ENCODE measurements around the gene WDR45.

Gene WDR45

GRCh38 chrX:49063715-49064114, 16.0 kb downstream of the WDR45 start:
- H3K27ac ChIP-seq (ENCODE audit: low read length): no peak overlapping the region
- no peak overlapping the region for H3K4me3 ChIP-seq (ENCODE audit: low read length in 2 of 2)
- H3K9me3 ChIP-seq (ENCODE audit: control insufficient read depth in 2 of 2, low read length in 2 of 2): no peaks in the 10 kb centered on the region
- H3K9ac ChIP-seq (ENCODE audit: low read length in 2 of 2): no peak overlapping the region
- H3K27me3 ChIP-seq (ENCODE audit: control insufficient read depth in 1 of 2, insufficient read depth in 2 of 2, low read length in 2 of 2): peaks cover 0 to 4% of the 10 kb centered on the region in 2 donors
- H3K36me3 ChIP-seq (ENCODE audit: control insufficient read depth in 2 of 2, insufficient read depth in 2 of 2, low read length in 2 of 2): no peaks in the 10 kb centered on the region
- no peaks in the 10 kb centered on the region for H3K4me1 ChIP-seq (ENCODE audit: control insufficient read depth, insufficient read depth, low read length)

GRCh38 chrX:49061916-49062315, 17.8 kb downstream of the WDR45 start:
- peaks cover 0 to 7% of the 10 kb centered on the region in 2 donors for H3K27me3 ChIP-seq (ENCODE audit: control insufficient read depth in 1 of 2, insufficient read depth in 2 of 2, low read length in 2 of 2)
- H3K36me3 ChIP-seq (ENCODE audit: control insufficient read depth in 2 of 2, insufficient read depth in 2 of 2, low read length in 2 of 2): no peaks in the 10 kb centered on the region
- no peaks in the 10 kb centered on the region for H3K4me1 ChIP-seq (ENCODE audit: control insufficient read depth, insufficient read depth, low read length)
- H3K9me3 ChIP-seq (ENCODE audit: control insufficient read depth in 2 of 2, low read length in 2 of 2): no peaks in the 10 kb centered on the region
- no peak overlapping the region for H3K4me3 ChIP-seq (ENCODE audit: low read length in 2 of 2)
- no peak overlapping the region for H3K27ac ChIP-seq (ENCODE audit: low read length)
- no peak overlapping the region for H3K9ac ChIP-seq (ENCODE audit: low read length in 2 of 2)

- H3K27ac ChIP-seq (ENCODE audit: low read length): no peak overlapping the region
- H3K4me1 ChIP-seq (ENCODE audit: control insufficient read depth, insufficient read depth, low read length): no peaks in the 10 kb centered on the region
- no peaks in the 10 kb centered on the region for H3K36me3 ChIP-seq (ENCODE audit: control insufficient read depth in 2 of 2, insufficient read depth in 2 of 2, low read length in 2 of 2)
- H3K27me3 ChIP-seq (ENCODE audit: control insufficient read depth in 1 of 2, insufficient read depth in 2 of 2, low read length in 2 of 2): peaks cover 0 to 8% of the 10 kb centered on the region in 2 donors
- no peak overlapping the region for H3K9ac ChIP-seq (ENCODE audit: low read length in 2 of 2)
- no peak overlapping the region for H3K4me3 ChIP-seq (ENCODE audit: low read length in 2 of 2)
- H3K9me3 ChIP-seq (ENCODE audit: control insufficient read depth in 2 of 2, low read length in 2 of 2): no peaks in the 10 kb centered on the region
These were observed 18.2 kb downstream of the WDR45 start for GRCh38 chrX:49061490-49061889.

GRCh38 chrX:49060914-49061313, 18.8 kb downstream of the WDR45 start:
- Histone ChIP-seq H3K27ac (ENCODE audit: low read length) (no peak overlapping the region), H3K27me3 (ENCODE audit: control insufficient read depth in 1 of 2, insufficient read depth in 2 of 2, low read length in 2 of 2) (peaks cover 0 to 8% of the 10 kb centered on the region in 2 donors), H3K9ac (ENCODE audit: low read length in 2 of 2) (no peak overlapping the region), H3K36me3 (ENCODE audit: control insufficient read depth in 2 of 2, insufficient read depth in 2 of 2, low read length in 2 of 2) (no peaks in the 10 kb centered on the region), H3K9me3 (ENCODE audit: control insufficient read depth in 2 of 2, low read length in 2 of 2) (no peaks in the 10 kb centered on the region), H3K4me3 (ENCODE audit: low read length in 2 of 2) (no peak overlapping the region), H3K4me1 (ENCODE audit: control insufficient read depth, insufficient read depth, low read length) (no peaks in the 10 kb centered on the region)

DNA sequence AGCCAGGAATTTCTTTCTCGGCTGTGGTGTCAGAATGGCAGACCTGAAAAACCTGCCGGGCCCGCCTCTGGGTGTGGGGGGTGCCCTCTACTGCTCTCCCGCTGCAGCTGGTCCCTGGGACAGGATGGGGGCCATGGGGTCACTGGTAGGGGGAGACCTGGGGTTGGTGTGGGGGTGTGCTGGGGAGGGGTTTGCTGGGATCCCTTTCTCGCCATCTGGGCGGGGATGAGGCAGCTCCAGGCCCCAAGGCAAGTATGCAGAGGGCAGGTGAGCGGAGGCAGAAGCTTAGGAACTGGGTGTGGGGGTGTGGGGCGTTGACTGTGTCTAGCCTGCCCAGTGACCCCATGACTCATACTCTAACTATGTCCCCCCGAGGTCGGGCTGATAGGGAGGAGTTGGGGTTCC, 20.0 kb downstream of the WDR45 start:
- Histone ChIP-seq H3K9ac (ENCODE audit: low read length in 2 of 2) (no peak overlapping the region), H3K27me3 (ENCODE audit: control insufficient read depth in 1 of 2, insufficient read depth in 2 of 2, low read length in 2 of 2) (peaks cover 0 to 8% of the 10 kb centered on the region in 2 donors), H3K36me3 (ENCODE audit: control insufficient read depth in 2 of 2, insufficient read depth in 2 of 2, low read length in 2 of 2) (no peaks in the 10 kb centered on the region), H3K4me1 (ENCODE audit: control insufficient read depth, insufficient read depth, low read length) (peaks cover 5% of the 10 kb centered on the region), H3K4me3 (ENCODE audit: low read length in 2 of 2) (no peak overlapping the region), H3K27ac (ENCODE audit: low read length) (no peak overlapping the region), H3K9me3 (ENCODE audit: control insufficient read depth in 2 of 2, low read length in 2 of 2) (no peaks in the 10 kb centered on the region)

DNA sequence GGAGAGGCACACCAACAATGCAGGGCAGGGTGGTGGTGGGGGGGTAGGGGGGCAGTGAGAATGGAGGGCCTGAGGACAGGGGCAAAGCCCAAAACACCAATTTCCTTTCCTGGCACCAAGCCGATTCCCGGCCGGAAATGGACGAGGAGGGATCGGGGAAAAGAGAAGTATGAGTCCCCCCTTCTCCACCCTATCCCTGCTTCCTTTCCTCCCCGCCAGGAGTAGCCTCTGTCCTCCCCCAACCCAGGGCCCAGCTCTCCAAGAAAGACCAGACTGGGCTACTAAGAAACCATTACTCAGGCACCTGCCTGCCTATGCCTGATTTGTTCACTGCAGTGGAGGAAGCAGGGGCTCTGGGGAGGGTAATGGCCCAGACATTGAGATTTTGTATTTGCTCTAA, 20.5 kb downstream of the WDR45 start:
- H3K36me3 ChIP-seq (ENCODE audit: control insufficient read depth in 2 of 2, insufficient read depth in 2 of 2, low read length in 2 of 2): no peaks in the 10 kb centered on the region
- no peak overlapping the region for H3K9ac ChIP-seq (ENCODE audit: low read length in 2 of 2)
- no peaks in the 10 kb centered on the region for H3K9me3 ChIP-seq (ENCODE audit: control insufficient read depth in 2 of 2, low read length in 2 of 2)
- peaks cover 0 to 8% of the 10 kb centered on the region in 2 donors for H3K27me3 ChIP-seq (ENCODE audit: control insufficient read depth in 1 of 2, insufficient read depth in 2 of 2, low read length in 2 of 2)
- no peak overlapping the region for H3K27ac ChIP-seq (ENCODE audit: low read length)
- peaks cover 9% of the 10 kb centered on the region for H3K4me1 ChIP-seq (ENCODE audit: control insufficient read depth, insufficient read depth, low read length)
- H3K4me3 ChIP-seq (ENCODE audit: low read length in 2 of 2): no peak overlapping the region

- Histone ChIP-seq H3K27me3 (ENCODE audit: control insufficient read depth in 1 of 2, insufficient read depth in 2 of 2, low read length in 2 of 2) (peaks cover 0 to 8% of the 10 kb centered on the region in 2 donors), H3K4me3 (ENCODE audit: low read length in 2 of 2) (no peak within 1 kb of the TSS), H3K9ac (ENCODE audit: low read length in 2 of 2) (no peak within 1 kb of the TSS), H3K36me3 (ENCODE audit: control insufficient read depth in 2 of 2, insufficient read depth in 2 of 2, low read length in 2 of 2) (no peaks in the 10 kb centered on the region), H3K9me3 (ENCODE audit: control insufficient read depth in 2 of 2, low read length in 2 of 2) (no peaks in the 10 kb centered on the region), H3K27ac (ENCODE audit: low read length) (no peak within 1 kb of the TSS), H3K4me1 (ENCODE audit: control insufficient read depth, insufficient read depth, low read length) (peaks cover 11% of the 10 kb centered on the region)
These were observed 20.9 kb downstream of the WDR45 start, which contains the start of gene CCDC120 for GRCh38 chrX:49058794-49059193. Gene CCDC120 (plus strand): TSS chrX:49058999. CDS start chrX:49062042, 3,043 bp downstream.

DNA sequence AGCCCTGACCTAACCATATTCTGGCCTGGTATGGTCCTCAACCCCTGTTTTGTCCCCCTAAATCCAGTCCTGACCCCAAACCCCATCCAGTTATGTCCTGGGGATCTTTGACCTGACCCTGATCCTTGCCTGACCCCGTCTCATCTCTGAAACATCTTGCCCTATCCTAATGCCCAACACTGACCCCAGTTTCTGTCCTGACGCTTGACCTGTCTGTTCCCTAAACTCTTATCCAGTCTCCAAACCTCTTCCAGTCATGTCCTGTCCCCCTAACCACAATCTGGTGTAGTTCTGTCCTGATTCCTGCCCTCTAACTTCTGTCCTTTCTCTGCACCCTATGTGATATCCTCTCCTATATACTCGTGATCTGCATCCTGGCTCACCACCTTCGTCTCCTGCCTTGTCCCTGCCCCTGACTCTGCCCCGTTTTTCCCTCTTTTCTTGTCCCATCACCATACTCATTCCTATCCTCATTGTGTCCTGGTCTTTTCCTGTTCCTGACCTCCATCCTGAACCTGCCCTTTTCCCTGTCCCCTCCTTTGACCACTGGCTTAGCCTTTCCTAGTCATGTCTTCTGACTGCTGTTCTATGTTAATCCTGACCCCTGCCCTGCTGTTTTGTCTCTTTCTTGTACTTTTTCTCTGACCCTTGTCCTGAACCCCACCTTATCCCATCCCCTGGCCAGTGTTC, 25.5 kb downstream of the WDR45 start:
- H3K4me3 ChIP-seq (ENCODE audit: low read length in 2 of 2): peak overlapping the region; percentile 59 to 66
- no peaks in the 10 kb centered on the region for H3K36me3 ChIP-seq (ENCODE audit: control insufficient read depth in 2 of 2, insufficient read depth in 2 of 2, low read length in 2 of 2)
- H3K27me3 ChIP-seq (ENCODE audit: control insufficient read depth in 1 of 2, insufficient read depth in 2 of 2, low read length in 2 of 2): peaks cover 0 to 4% of the 10 kb centered on the region in 2 donors
- peak overlapping the region; percentile 71 for H3K27ac ChIP-seq (ENCODE audit: low read length)
- H3K9me3 ChIP-seq (ENCODE audit: control insufficient read depth in 2 of 2, low read length in 2 of 2): no peaks in the 10 kb centered on the region
- H3K4me1 ChIP-seq (ENCODE audit: control insufficient read depth, insufficient read depth, low read length): peaks cover 11% of the 10 kb centered on the region
- H3K9ac ChIP-seq (ENCODE audit: low read length in 2 of 2): peak overlapping the region; percentile 47 to 66

DNA sequence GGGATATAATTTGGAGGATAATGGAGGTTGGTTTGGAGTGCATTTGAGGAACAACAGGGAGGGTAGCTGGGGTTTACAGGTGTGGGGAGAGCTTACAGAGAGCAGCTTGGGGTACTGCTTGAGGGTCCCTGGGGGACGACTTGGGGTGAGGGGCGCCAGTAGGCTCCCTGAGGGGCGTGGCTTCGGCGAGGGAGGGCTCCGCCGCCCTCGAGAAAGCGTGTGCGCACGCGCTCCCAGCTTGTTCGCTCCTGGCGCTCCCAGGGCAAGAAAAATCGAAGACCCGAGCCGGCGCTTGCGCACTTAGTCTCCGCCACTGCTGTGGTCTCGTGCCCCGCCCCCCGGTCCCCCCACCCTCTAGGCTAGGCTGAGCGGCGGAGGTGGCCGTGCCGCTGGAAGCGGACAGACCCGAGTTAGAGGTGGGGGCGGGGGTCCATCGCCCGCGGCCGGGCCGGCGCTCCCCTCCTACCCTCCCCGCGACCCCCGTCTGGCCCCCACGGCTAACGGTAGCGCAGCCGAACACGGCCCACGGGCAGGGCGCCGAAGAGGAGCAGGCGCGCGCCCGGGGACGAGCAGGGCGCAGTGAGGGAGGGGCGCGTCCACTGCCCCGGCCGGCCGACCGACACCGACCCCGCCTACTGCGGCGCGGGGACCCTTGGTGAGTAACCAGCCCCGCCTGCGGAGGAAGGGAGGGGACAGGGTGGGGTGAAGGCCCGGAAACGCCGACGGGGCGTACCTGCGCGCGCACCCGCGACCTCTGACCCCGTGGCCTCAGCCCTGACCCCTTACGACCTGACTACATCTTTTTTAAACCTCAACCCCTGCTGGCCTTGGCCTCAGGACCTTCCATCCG, 26.2 kb downstream of the WDR45 start:
- H3K9ac ChIP-seq (ENCODE audit: low read length in 2 of 2): peak overlapping the region; percentile 47 to 66
- peaks cover 11% of the 10 kb centered on the region for H3K4me1 ChIP-seq (ENCODE audit: control insufficient read depth, insufficient read depth, low read length)
- H3K27me3 ChIP-seq (ENCODE audit: control insufficient read depth in 1 of 2, insufficient read depth in 2 of 2, low read length in 2 of 2): peaks cover 0 to 4% of the 10 kb centered on the region in 2 donors
- H3K27ac ChIP-seq (ENCODE audit: low read length): peak overlapping the region; percentile 71
- H3K36me3 ChIP-seq (ENCODE audit: control insufficient read depth in 2 of 2, insufficient read depth in 2 of 2, low read length in 2 of 2): no peaks in the 10 kb centered on the region
- H3K9me3 ChIP-seq (ENCODE audit: control insufficient read depth in 2 of 2, low read length in 2 of 2): no peaks in the 10 kb centered on the region
- H3K4me3 ChIP-seq (ENCODE audit: low read length in 2 of 2): peak overlapping the region; percentile 59 to 66

DNA sequence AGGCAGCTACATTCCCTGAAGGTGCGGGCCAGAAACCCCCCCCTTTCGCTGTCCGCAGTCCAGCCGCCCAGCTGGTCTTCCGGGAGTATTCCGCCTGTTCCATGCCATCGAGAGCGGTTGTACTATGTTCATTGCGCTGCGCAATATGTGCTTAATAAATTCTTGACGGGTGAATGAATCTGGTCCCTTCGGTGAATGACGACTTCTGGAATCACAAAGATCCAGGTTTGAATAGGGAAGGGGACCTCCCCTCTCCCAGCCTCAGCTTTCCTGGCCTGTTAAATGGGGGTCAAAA, 35.8 kb downstream of the WDR45 start:
- Histone ChIP-seq H3K27ac (ENCODE audit: low read length) (peak overlapping the region; percentile 62), H3K4me3 (ENCODE audit: low read length in 2 of 2) (peak overlapping the region; percentile 36 to 44), H3K36me3 (ENCODE audit: control insufficient read depth in 2 of 2, insufficient read depth in 2 of 2, low read length in 2 of 2) (peaks cover 0 to 3% of the 10 kb centered on the region in 2 donors), H3K9ac (ENCODE audit: low read length in 2 of 2) (peak overlapping the region; percentile 31 to 36), H3K4me1 (ENCODE audit: control insufficient read depth, insufficient read depth, low read length) (peaks cover 21% of the 10 kb centered on the region), H3K27me3 (ENCODE audit: control insufficient read depth in 1 of 2, insufficient read depth in 2 of 2, low read length in 2 of 2) (no peaks in the 10 kb centered on the region), H3K9me3 (ENCODE audit: control insufficient read depth in 2 of 2, low read length in 2 of 2) (no peaks in the 10 kb centered on the region)
